ENCODE results near the gene PLSCR5.

DNA sequence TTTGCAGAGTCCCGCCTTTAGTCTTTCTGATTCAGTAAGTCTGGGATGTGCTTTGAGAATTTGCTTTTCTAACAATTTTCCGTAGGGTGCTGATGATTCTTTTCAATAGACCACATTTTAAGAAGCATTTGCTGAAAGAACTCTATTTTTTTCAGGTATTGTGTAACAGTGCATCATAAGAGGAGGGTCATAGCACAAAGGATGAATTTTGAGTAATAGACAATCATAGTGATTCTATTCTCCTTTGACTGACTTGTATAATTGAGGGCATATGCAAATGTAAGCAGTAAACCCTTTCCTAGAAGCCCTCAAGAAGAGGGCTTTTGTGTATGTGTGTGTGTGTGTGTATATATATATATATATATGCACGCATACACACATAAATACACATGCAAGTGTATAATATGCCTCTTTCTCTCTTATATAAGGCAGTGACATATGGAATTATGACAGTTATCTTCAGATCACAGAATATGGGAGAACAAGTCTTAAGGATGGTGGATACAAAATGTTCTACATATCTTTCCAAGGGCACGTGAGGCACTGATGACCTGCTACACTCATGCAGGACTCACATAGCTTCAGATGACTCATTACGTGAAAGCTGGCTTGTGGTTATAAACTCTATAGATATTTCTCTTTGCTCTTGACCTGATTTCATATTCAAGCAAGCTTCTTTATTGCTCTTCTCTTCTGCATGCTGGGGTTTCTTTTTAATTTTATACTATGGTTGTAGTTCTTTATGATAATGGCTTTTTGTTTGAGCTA lies 54.2 kb downstream of the PLSCR5 start:
- TF ChIP-seq, protein P1, sequence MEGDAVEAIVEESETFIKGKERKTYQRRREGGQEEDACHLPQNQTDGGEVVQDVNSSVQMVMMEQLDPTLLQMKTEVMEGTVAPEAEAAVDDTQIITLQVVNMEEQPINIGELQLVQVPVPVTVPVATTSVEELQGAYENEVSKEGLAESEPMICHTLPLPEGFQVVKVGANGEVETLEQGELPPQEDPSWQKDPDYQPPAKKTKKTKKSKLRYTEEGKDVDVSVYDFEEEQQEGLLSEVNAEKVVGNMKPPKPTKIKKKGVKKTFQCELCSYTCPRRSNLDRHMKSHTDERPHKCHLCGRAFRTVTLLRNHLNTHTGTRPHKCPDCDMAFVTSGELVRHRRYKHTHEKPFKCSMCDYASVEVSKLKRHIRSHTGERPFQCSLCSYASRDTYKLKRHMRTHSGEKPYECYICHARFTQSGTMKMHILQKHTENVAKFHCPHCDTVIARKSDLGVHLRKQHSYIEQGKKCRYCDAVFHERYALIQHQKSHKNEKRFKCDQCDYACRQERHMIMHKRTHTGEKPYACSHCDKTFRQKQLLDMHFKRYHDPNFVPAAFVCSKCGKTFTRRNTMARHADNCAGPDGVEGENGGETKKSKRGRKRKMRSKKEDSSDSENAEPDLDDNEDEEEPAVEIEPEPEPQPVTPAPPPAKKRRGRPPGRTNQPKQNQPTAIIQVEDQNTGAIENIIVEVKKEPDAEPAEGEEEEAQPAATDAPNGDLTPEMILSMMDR (IDR thresholded peaks at IDR 0.05): no peak
- TF ChIP-seq POLR2A (IDR thresholded peaks at IDR 0.05) (no peak), EP300 (IDR thresholded peaks at IDR 0.05) (no peak)

Measured in tibial nerve (tissue), 4 donors.